NOMO-1 treated with dmso at 0.1 percent for 144 hours (cell line): ENCODE results near the gene SLFN14.
"Not testable (repeated sequence)": the region's sequence is repeated elsewhere in the genome, so short reads cannot be mapped to it uniquely, and the experiment has no call there.

Source experiments
- DNase-seq: peaks from one replicate; lab custom pipeline; 2025; ENCODE audit not compliant: unreplicated experiment; lab: John Stamatoyannopoulos, UW

SLFN14 gene

DNA sequence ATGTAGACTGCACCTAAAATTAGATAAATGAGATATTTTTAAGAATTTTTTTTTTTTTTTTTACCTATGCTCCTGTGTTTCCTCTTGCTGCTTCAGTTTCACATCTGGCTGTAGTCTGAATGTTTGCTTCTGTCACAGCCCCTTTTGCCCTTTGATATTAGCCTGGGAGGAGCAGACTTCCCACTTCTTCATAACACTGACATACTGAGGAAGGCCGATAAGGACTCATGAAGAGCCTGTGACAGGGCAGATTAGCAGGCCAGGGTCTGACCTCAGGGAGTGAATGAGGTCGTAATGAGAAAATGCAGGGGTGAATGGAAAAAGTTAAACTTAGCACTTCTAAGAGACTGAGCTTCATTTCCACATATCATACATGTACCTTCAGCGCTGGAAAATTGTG, at the start of gene SLFN14:
Gene SLFN14, minus strand, starts transcription at position 117 of the 400 bp plus-strand sequence. CDS start 2,757 bp downstream, outside the sequence.
- no peak for DNase-seq

DNA sequence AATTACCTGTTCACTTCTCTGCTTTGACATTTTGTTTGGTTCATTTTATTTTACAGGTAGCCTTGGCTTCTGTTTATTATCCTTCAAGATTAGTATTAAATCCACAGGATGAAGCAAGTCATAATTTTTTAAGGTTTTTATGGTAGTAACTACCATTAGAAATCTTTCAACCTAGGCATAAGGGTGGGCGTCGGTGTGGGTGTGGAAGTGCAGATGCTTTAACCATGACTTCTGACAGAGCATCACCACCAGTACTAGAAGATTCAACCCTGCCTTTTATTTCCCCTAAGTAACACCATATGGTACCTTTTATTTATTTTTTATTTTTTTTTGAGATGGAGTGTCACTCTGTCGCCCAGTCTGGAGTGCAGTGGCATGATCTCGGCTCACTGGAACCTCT, 49.2 kb upstream of the SLFN14 start:
- DNase-seq = no peak

DNA sequence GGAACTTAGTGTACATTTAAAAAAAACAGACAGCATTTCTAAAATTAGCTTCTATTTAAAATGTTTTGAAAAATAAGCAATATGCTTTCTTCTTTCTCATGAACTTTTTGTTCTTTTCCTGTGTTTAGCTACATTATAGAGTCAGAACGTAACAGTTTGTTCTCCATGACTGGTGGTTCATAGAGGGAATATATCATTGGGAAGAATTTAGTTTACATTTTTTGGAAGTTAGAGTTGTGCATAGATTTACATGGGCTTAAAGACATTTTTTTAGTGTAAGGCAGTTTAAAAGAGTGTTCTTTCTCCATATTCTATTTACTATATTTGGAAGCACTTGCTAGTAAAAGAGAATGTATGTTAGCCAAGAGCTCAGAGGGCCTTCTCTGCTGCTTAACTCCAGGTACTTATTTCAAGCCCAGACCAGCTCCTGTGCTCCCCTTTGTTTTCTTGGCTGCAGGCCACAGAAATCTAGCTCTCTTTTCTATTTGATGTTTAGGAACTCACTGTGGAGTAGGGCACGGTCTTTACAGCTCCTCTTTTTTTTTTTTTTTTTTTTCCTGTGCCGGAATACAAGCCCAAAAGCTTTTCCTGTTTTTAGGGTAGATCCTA, 46.7 kb upstream of the SLFN14 start:
- no peak for DNase-seq

DNA sequence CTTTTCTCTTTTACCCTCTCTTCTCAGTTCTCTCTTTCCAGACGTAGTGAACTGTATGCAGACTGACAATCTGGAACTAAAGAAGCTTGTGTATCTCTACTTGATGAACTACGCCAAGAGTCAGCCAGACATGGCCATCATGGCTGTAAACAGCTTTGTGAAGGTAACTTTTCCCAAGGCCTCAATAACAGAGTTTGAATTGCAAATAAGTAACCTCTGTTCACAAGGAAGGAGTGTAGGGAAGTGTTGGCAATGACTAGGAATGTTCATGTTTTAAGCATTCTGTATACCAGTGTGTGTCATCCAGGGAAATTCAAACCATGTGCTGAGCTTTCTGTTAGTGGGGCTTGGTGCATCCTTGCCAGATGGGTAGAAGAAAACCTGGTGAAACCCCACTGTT, 45.1 kb upstream of the SLFN14 start:
- no peak for DNase-seq

DNA sequence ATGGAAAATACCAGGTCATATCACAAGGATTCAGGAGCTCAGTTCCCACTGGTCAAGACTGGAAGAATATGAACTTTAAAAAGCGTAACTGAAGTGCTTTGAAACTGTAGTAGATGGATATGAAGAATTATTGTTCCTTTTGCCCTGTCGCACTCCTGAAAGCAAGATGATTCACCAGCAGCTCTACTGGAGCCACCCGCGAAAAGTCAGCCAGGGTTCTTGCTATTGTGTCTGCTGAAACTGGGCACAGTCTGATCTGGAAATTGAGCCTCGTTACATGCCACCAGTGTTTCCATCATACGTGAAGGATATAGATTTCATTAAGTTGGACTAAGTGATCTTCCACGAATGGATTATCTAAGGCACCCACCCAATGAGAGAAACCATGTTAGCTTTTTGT, 43.1 kb upstream of the SLFN14 start:
- DNase-seq = no peak

DNA sequence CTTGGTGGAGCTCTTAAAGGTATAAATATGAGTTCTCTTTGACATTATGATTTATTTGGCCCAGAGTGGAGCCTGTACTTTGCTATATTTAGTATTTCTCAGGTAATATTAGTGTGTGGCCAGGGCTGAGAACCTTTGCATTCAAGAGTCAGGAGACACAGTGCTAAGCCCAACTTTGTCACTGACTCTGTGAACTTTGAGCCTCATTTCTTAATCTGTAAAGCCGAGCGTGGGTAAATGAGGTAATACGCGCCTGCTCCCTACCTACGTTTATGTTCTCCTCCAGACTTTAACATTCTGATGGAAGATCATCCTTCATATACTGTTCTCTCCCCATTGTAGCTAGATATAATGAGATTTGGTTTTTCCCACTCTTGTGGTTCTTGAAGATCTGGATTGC, 37.0 kb upstream of the SLFN14 start:
- no peak for DNase-seq

DNA sequence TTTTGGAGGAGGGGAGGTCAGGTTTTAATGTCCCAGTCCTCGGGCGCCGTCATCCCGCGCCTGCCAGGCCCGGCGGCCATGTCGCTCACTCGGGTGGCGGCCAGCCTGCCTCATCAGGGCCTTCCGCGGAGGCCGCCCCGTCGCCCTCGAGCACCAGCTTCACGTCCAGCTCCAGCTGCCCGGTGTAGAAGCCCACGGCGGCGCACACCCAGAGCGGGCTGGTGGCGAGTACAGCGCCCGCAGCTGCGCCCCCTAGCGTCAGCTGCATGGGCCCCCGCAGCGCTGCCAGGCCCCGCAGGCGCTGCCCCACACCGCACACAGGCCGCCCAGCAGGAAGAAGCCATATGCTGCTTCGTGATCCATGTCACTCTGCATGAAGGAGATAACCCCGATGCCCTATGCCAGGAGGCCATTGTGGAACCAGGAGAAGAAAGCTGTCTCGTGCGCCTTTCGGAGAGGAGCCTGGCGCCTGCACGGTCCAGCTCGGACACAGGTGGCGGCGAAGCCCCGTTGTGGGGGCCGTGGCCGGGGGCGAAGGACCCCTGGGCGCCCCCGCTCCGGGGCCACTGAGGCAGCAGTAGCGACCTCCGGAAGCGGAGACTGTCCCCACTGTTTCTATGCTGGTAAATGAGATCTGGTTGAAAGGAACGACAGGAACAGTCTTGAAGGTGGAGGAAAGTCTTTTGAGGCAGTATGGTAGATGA, 36.1 kb upstream of the SLFN14 start:
- no peak for DNase-seq

DNA sequence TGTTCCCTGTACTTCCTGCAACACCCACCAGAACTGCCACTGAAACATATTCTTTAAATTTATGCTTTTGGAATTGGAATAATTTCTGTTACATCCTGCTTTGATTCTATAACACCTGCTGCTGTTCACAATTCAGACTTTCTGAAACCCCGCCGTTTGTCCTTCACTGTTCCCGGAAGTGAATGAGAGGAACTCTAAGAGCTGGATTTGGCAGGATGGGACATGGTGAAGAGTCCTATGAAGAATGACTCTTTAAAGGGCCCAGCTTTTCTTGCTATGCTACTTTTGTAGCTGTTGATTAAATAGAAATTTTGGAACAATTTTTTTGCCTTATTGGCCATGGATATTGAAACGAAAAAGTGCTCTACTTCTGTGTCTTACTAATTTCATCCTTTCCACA, 35.5 kb upstream of the SLFN14 start:
- DNase-seq = no peak

DNA sequence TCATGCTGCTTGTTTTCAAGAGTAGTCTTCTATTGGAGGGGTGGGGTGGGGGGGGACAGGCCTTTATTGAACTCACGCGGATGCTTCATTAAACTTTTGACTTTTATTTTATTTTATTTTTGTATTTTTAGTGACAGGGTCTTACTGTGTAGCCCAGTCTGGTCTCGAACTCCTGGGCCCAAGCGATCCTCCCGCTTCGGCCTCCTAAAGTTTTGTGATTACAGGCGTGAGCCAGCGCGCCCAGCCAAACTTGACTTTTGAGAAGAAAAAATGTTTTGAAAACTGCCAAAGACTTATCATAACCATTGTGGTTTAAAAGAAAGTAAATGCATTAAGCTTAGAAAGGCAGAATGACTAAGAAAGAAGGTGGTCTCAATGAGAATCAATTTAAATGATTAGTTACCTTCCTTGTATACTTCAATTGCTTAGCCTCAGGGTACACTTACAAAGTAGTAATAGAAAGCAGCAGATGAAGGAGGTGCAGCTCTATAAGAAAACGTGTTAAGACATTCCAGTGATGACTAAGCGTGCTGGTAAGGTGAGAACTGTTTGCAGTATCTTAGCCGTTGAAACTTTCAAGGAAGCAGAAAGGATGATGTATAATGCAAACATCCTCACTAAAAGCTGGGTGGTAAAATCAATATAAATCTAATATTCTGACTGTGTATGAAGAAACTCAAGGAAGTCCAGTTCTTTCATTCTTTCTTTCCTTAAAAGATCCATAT, 27.7 kb upstream of the SLFN14 start:
- no peak for DNase-seq

DNA sequence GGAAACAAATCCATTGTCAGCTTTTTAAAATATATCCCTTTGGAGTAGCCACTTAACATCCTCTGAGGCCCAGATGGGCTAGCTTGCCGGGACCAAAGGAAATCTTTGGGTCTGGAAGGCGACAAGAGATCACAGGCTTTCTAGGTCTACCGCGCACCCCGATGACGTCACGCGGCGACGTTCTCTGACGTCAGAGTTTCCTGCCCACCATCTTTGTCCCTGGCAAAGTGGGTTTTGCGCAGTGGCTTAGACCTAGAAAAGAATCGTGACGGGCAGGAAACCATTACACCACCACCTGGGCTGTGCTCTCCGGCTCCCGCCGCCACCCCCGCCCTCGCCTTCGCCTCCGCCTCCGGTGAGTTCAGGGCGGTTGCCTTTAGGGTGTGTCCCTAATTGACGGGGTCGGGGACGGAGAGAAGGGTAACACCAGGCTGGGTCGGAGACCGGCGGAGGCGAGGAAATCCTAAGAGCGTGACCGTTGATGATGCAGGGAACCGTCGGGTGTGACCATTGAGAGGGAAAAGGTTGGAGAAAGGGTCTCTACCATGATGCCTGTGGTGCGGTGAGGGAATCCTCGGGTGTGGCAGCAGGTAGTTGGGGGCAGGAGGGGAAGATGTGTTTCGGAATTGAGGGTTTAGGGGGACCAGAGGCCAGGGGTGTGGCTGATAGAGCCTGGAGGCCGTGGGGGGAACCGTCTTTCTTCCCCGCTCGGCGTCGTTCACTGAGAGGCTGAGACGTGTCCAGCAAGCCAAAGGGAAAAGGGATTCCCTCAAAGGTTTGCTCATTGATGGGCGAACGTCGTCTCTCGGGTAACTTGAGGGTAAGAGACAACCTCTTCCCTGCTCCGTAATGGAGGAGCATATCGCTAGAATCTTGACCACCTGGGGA, 26.7 kb upstream of the SLFN14 start, which contains the start of gene AP2B1:
Gene AP2B1, plus strand, starts transcription at position 249 of the 888 bp plus-strand sequence. CDS start 6,709 bp downstream, outside the sequence.
- DNase-seq = peak; percentile 93

DNA sequence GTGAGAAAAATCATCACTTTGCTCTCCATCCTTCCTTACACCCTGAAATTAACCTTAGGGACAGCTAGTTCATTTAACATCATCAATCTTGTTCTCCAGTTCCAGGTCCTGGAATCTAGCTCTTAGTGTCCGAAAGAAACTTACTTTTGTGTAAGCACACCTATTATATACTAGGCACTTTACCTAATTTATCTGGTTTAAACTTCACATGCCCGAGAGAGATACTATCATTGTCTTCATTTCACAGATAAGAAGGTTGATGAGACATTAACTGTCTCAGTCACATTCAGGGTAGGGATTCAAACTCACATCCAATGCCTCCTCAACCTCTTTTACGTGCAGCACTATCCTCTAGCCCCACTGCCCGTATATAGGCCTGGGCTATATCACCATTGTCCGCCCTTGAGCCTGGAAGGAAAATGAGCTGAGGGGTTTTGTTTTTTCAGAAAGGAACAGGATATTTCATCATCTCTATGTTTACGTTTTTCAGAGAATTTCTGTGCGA, 26.0 kb upstream of the SLFN14 start:
- no peak for DNase-seq

DNA sequence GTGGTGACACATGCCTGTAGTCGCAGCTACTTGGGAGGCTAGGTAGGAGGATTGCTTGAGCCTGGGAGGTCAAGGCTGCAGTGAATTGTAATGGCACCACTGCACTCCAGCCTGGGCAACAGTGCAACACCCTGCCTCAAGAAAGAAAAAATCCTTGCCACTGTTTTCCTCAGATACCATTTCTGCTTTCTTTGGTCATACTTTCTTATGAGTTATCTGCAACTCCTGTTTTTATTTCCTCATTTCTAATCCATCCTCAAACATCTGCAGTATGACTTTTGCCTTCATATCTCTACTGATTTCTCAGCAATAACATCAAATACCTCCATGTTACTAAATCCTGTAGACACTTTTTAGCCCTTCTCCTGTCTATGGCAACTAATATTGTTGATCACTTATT, 23.4 kb upstream of the SLFN14 start:
- no peak for DNase-seq

DNA sequence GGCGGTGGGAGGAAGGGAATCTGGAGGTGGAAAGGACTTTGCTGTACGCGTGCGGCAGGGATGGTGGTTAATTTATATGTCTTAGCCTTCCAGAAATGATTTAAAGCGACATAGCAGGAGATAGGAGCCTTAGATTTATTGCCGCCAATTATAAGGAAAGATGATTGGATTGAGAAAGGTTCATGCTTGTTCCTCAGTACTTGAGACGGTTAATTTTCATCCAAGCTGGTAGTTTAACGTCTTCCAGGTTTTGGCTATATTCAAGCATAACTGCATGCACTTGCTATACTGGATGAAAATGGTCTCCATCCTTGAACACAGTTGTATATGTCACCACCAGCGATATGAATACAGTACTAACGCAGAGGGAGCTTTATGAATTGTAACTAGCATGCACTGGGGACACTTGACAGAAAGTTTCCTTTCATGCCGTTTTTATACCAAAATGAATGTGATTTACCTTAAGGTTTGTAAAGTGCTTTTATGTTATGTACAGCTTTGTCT, 18.4 kb upstream of the SLFN14 start:
- DNase-seq = no peak

DNA sequence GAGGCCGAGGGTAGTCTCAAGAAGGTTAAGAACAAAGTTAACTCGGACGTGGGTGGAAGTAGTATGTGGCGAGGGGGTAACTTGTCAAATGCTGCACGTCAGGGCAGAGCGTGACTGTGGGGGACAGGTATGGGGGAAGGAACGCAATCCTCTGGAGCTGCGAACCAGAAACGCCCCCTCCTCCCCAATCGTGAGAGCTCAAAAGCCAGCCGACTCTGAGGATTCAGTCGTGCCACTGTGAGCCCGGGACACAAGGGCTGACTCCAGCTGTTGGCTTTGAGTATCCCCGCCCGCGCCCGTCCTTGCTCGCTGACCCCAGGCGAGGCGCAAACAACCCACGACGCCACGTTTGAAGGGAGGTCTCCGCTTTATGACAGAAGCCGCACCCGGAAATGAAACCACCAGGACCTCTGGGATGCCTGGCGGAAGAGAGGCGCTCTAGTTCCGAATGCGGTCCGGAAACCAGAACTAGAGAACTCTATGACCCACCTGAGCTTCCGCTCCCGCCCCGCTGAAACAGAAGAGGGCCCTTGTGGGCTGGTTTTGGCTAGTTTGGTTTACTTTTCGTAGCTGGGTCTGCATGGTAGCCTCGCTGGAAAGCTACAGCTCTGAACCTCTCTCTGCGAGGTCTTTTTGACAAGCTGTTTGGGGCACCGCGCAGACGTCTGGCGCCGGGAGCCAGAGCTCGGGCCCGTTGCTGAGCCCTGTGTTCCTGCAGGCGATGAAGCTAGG, 17.7 kb upstream of the SLFN14 start, which contains the start of gene PEX12:
Gene PEX12, minus strand, starts transcription at position 375 of the 732 bp plus-strand sequence. CDS start 550 bp downstream, outside the sequence.
- DNase-seq = peak; percentile 89

DNA sequence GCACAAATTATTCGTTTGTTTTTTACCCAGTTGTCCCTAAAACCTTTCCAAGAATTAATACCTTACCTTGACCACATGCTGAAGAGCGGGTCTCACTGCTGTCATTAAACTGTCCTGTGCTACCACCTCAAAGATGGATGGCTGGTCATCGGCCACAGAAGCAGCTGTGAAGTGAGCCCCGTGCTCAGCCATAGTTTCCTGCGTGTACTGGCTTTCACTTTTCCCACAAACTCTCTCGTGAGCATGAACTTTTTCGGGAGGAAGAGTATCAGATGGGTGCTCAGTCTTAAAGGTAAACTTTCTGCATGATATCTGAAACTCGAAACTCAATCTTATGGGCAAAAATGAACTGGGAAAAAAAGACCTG, 17.2 kb upstream of the SLFN14 start:
- DNase-seq = no peak

DNA sequence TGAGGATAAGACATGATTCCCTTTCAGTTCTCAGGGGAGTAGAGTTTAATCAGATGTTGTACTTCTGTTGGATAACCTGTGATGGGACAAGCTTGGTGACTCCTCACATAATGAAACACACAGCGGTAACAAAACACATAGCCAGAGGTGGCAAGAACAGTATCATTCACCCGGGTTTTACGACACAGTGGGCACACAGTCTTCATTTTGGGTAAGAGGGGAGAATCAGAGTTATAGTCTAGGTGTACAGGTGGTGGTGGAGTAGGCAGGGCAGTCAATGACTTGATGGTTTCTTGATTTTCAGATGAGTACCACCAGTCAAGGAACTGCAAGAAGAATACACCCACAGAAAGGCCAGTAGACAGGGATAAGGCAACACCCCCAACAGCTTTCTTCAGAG, 15.1 kb upstream of the SLFN14 start:
- no peak for DNase-seq

DNA sequence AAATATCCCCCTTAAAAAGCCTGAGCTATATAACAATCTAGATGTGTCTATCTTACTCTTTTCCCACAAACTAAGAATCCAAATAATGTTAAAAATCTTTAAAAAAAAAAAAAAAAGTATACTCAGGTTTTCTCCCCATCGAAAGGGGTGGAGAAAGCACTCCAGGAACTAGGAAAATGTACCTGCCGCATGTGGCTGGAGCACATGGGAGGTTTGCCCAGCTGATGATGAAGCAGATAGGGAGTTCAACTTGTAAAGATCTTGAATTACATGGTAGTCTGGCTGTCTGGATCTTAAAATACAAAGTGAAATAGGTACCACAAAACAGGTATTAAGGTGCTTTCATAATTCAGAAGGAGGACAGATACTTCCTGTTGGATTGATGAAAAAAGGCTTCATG, 8.8 kb upstream of the SLFN14 start:
- no peak for DNase-seq

DNA sequence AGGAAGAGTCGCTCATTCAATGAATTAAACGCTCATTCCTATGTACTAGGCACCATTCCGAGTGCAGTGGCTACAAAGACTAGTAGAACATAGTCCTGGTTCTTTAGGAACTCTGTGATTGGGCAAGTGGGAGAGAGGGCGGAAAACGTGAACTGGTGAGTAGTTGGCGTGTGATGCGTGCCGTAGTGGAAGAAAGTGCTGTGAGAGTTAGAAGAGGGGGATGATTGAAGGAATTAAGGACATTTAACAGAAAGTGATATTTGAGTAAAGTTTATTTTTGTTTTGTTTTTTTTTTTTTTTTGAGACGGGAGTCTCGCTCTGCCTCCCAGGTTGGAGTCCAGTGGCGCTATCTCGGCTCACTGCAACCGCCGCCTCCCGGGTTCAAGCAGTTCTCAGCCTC, 7.9 kb upstream of the SLFN14 start:
- DNase-seq = peak; percentile 4

DNA sequence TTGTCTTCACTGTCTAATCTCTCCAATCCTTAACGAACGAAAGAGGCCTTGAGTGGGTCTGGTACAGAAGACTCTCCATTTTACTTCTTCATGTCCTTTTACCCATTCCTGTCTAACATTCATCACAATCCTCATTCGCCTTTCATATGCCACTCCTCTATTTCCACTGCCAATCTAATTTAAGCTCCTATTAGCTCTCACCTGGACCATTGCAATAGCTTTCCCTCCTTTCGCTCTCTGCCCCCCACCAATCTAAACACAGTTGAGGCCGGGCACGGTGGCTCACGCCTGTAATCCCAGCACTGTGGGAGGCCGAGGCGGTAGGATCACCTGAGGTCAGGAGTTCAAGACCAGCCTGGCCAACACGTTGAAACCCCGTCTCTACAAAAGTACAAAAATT, 6.3 kb upstream of the SLFN14 start:
- DNase-seq = no peak

DNA sequence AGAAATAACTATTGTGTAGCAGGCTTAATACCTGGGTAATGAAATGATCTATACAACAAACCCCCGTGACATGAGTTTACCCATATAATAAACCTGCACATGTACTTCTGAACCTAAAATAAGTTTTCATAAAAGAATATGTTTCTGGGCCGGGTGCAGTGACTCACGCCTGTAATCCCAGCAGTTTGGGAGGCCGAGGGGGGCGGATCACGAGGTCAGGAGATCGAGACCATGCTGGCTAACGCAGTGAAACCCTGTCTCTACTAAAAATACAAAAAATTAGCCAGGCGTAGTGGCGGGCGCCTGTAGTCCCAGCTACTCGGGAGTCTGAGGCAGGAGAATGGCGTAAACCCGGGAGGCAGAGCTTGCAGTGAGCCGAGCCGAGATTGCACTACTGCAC, 2.6 kb upstream of the SLFN14 start:
- not testable (repeated sequence) for DNase-seq
